ENCODE data around the gene GRID1.

The GRID1 gene

GRCh38 chr10:86265236-86265894 is 101.2 kb downstream of the GRID1 start:
- DNase-seq = no peak

GRCh38 chr10:86264481-86265231 is 101.9 kb downstream of the GRID1 start:
- in situ Hi-C loops (cut with MboI; ENCODE audit: low pct_unique_long_range_greater_than_20kb, low sequenced_read_pairs) = no loop called here
- DNase-seq = no peak

More at GRCh38 chr10:86265236-86265894, 101.2 kb downstream of the GRID1 start:
- in situ Hi-C loops (cut with MboI; ENCODE audit: low pct_unique_long_range_greater_than_20kb, low sequenced_read_pairs) = no loop called here

GRCh38 chr10:86263907-86264306 is 102.7 kb downstream of the GRID1 start:
- no peak for DNase-seq
- in situ Hi-C loops (cut with MboI; ENCODE audit: low pct_unique_long_range_greater_than_20kb, low sequenced_read_pairs) = no loop called here

- DNase-seq = no peak
- in situ Hi-C loops (cut with MboI; ENCODE audit: low pct_unique_long_range_greater_than_20kb, low sequenced_read_pairs) = no loop called here
Observed at GRCh38 chr10:86263209-86263608, 103.4 kb downstream of the GRID1 start.

GRCh38 chr10:86262688-86263181 is 103.9 kb downstream of the GRID1 start:
- in situ Hi-C loops (cut with MboI; ENCODE audit: low pct_unique_long_range_greater_than_20kb, low sequenced_read_pairs) = no loop called here
- DNase-seq = no peak

GRCh38 chr10:86261941-86262687 is 104.5 kb downstream of the GRID1 start:
- DNase-seq = peak; percentile 60
- in situ Hi-C loops (cut with MboI; ENCODE audit: low pct_unique_long_range_greater_than_20kb, low sequenced_read_pairs) = no loop called here

- DNase-seq = no peak
- in situ Hi-C loops (cut with MboI; ENCODE audit: low pct_unique_long_range_greater_than_20kb, low sequenced_read_pairs) = no loop called here
Observed at GRCh38 chr10:86261470-86261869, 105.1 kb downstream of the GRID1 start.

- in situ Hi-C loops (cut with MboI; ENCODE audit: low pct_unique_long_range_greater_than_20kb, low sequenced_read_pairs) = no loop called here
Observed at GRCh38 chr10:86260564-86260963, 106.0 kb downstream of the GRID1 start.

GRCh38 chr10:86259901-86260562 is 106.6 kb downstream of the GRID1 start:
- DNase-seq = no peak
- in situ Hi-C loops (cut with MboI; ENCODE audit: low pct_unique_long_range_greater_than_20kb, low sequenced_read_pairs) = no loop called here

More at GRCh38 chr10:86260564-86260963, 106.0 kb downstream of the GRID1 start:
- no peak for DNase-seq

GRCh38 chr10:86258941-86259340 is 107.7 kb downstream of the GRID1 start:
- DNase-seq = no peak
- in situ Hi-C loops (cut with MboI; ENCODE audit: low pct_unique_long_range_greater_than_20kb, low sequenced_read_pairs) = no loop called here

GRCh38 chr10:86258499-86258898 is 108.1 kb downstream of the GRID1 start:
- in situ Hi-C loops (cut with MboI; ENCODE audit: low pct_unique_long_range_greater_than_20kb, low sequenced_read_pairs) = no loop called here
- DNase-seq = no peak

- no peak for DNase-seq
- in situ Hi-C loops (cut with MboI; ENCODE audit: low pct_unique_long_range_greater_than_20kb, low sequenced_read_pairs) = no loop called here
Observed at GRCh38 chr10:86257683-86258082, 108.9 kb downstream of the GRID1 start.

GRCh38 chr10:86256690-86257315 is 109.8 kb downstream of the GRID1 start:
- no peak for DNase-seq
- in situ Hi-C loops (cut with MboI; ENCODE audit: low pct_unique_long_range_greater_than_20kb, low sequenced_read_pairs) = no loop called here

GRCh38 chr10:86255405-86256251 is 111.0 kb downstream of the GRID1 start:
- DNase-seq = no peak
- in situ Hi-C loops (cut with MboI; ENCODE audit: low pct_unique_long_range_greater_than_20kb, low sequenced_read_pairs) = no loop called here

- in situ Hi-C loops (cut with MboI; ENCODE audit: low pct_unique_long_range_greater_than_20kb, low sequenced_read_pairs) = no loop called here
- no peak for DNase-seq
Observed at GRCh38 chr10:86254526-86255174, 111.9 kb downstream of the GRID1 start.

- in situ Hi-C loops (cut with MboI; ENCODE audit: low pct_unique_long_range_greater_than_20kb, low sequenced_read_pairs) = no loop called here
- DNase-seq = no peak
Observed at GRCh38 chr10:86254081-86254480, 112.5 kb downstream of the GRID1 start.
